Measurements from ENCODE around the gene TEAD1.
"Not testable (repeated sequence)": the region's sequence is repeated elsewhere in the genome, so short reads cannot be mapped to it uniquely, and the experiment has no call there.

The TEAD1 gene

GRCh38 chr11:12876988-12877387 lies 202.8 kb downstream of the TEAD1 start:
- DNase-seq = no peak

- DNase-seq = not testable (repeated sequence)
Observed at GRCh38 chr11:12877508-12877907, 203.3 kb downstream of the TEAD1 start.

- no peak for DNase-seq
Observed at GRCh38 chr11:12880327-12880726, 206.1 kb downstream of the TEAD1 start.

- DNase-seq = no peak
Observed at GRCh38 chr11:12882670-12883069, 208.4 kb downstream of the TEAD1 start.

- DNase-seq = no peak
Observed at GRCh38 chr11:12884751-12885318, 210.6 kb downstream of the TEAD1 start.

GRCh38 chr11:12885717-12886239 lies 211.6 kb downstream of the TEAD1 start:
- no peak for DNase-seq

GRCh38 chr11:12886508-12886907 lies 212.3 kb downstream of the TEAD1 start:
- DNase-seq = no peak

GRCh38 chr11:12888525-12889158 lies 214.4 kb downstream of the TEAD1 start:
- DNase-seq = peak; percentile 61

- no peak for DNase-seq
Observed at GRCh38 chr11:12889243-12889642, 215.0 kb downstream of the TEAD1 start.

- no peak for DNase-seq
Observed at GRCh38 chr11:12890476-12890875, 216.3 kb downstream of the TEAD1 start.

GRCh38 chr11:12893787-12894672 lies 219.8 kb downstream of the TEAD1 start:
- DNase-seq = peak; percentile 47

GRCh38 chr11:12897390-12897789 lies 223.2 kb downstream of the TEAD1 start:
- DNase-seq = no peak

GRCh38 chr11:12897867-12898266 lies 223.6 kb downstream of the TEAD1 start:
- no peak for DNase-seq

- DNase-seq = no peak
Observed at GRCh38 chr11:12900496-12900895, 226.3 kb downstream of the TEAD1 start.

- no peak for DNase-seq
Observed at GRCh38 chr11:12901272-12901671, 227.1 kb downstream of the TEAD1 start.

GRCh38 chr11:12901874-12902481 lies 227.8 kb downstream of the TEAD1 start:
- no peak for DNase-seq

- no peak for DNase-seq
Observed at GRCh38 chr11:12902791-12903486, 228.7 kb downstream of the TEAD1 start.

GRCh38 chr11:12905435-12905834 lies 231.2 kb downstream of the TEAD1 start:
- no peak for DNase-seq

GRCh38 chr11:12906501-12906900 lies 232.3 kb downstream of the TEAD1 start:
- DNase-seq = no peak

- DNase-seq = no peak
Observed at GRCh38 chr11:12909879-12910278, 235.7 kb downstream of the TEAD1 start.

- DNase-seq = peak; percentile 73
Observed at GRCh38 chr11:12914400-12914912, 240.2 kb downstream of the TEAD1 start.

- no peak for DNase-seq
Observed at GRCh38 chr11:12915093-12915492, 240.9 kb downstream of the TEAD1 start.
